ENCODE results near the gene RNU6-8. TPM values are rescaled to one million over a fixed set of nuclear protein-coding genes. Genes with fewer than 3 reads are reported as not detected.

RNU6-8 gene
- total RNA-seq, 1 donor from 2014 or later, result not detected

DNA sequence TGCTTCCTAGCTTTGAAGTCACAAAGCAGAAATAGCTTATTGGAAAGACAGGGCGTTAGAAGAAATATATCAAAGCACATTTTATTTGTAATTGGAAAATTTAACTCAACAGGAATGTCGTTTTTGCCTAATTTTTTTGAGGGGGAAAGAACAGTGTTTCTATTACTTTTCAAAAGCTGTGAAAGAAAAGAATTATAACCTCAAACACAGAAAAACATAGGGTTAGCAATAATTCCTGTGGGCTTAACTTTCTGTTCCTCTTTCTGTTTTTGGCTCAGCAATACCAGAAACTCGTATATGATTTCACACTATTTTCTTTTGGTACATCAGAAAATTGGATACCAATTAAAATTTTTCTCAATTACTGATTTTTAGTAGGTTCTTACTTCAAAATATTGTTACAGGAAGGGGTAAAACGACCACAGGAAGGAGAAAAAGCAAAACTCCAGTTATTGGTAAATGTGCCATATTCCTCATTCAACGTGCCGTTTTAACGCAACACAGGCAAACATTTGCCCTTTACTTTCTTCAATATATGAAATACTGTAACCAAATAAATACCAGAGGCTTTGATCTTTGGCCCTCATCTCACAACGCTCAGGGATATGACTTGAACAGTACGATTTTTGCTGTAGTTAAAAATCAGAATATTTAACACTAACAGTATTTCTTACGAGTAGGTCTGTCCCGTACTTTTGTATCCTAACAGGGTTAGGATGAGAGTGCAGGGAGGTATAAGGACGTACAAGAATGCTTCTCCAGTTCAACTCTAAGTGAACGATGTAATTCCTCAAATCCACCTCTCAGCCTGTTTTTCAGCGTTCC, 2.5 kb downstream of the RNU6-8 start:
- Mint-ChIP-seq H3K36me3 (no peaks in the 10 kb centered on the region), H3K27me3 (ENCODE audit: low read depth) (no peaks in the 10 kb centered on the region), H3K4me1 (peaks cover 18% of the 10 kb centered on the region), H3K27ac (peak overlapping the region; percentile 100), H3K9me3 (no peaks in the 10 kb centered on the region), H3K4me3 (peak overlapping the region; percentile 83)
- no peak for TF ChIP-seq CTCF (IDR thresholded peaks at IDR 0.05; ENCODE audit: unreplicated experiment)
- no peak for DNase-seq (ENCODE audit: low spot score in 2 of 2, unreplicated experiment in 2 of 2)

GRCh38 chr14:32197919-32198318, 5.2 kb downstream of the RNU6-8 start:
- no peak for DNase-seq (ENCODE audit: low spot score in 2 of 2, unreplicated experiment in 2 of 2)
- Mint-ChIP-seq H3K4me3 (no peak overlapping the region), H3K9me3 (no peaks in the 10 kb centered on the region), H3K36me3 (no peaks in the 10 kb centered on the region), H3K27ac (no peak overlapping the region), H3K27me3 (ENCODE audit: low read depth) (no peaks in the 10 kb centered on the region), H3K4me1 (peaks cover 10% of the 10 kb centered on the region)
- TF ChIP-seq CTCF (IDR thresholded peaks at IDR 0.05; ENCODE audit: unreplicated experiment), result no peak

DNA sequence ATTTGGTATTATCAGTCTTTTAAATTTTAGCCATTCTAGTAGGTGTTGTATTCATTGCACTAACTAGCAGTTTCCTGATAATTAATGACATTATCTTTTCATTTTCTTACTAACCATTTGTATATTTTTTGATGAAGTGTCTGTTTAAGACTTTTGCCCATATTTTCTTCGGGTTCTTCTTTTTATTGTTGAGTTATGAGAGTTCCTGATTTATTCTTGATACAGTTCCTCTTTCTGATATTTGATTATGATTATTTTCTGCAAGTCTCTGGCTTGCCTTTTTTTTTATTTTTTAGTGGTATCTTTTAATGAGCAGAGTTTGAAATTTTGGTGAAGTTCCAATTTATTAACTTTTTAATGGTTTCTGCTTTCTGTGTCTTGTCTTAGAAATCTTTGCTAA, 7.4 kb downstream of the RNU6-8 start:
- TF ChIP-seq CTCF (IDR thresholded peaks at IDR 0.05; ENCODE audit: unreplicated experiment), result no peak
- H3K36me3 Mint-ChIP-seq, result no peaks in the 10 kb centered on the region
- H3K27me3 Mint-ChIP-seq (ENCODE audit: low read depth), result no peaks in the 10 kb centered on the region
- no peak for DNase-seq (ENCODE audit: low spot score in 2 of 2, unreplicated experiment in 2 of 2)
- H3K9me3 Mint-ChIP-seq, result peaks cover 5% of the 10 kb centered on the region
- peaks cover 7% of the 10 kb centered on the region for H3K4me1 Mint-ChIP-seq
- H3K4me3 Mint-ChIP-seq, result no peak overlapping the region
- no peak overlapping the region for H3K27ac Mint-ChIP-seq

DNA sequence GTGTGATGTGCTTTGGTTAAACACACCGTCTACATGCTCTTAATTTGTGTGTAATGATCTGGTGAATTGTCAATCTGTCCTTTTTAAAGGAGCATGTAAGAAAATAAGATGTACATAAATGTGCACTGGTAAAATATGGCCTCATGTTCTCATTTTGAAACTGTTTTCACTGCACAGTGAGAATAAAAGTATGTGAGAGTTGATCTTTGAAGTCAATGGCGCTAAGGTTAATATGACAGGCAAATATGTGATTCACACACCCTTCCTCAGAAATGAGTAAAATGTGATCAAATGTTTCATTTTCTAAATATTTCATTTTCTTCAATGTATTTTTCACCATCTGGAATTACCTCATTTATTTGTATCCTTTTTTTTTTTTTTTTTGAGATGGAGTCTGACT, 9.5 kb downstream of the RNU6-8 start:
- H3K27me3 Mint-ChIP-seq (ENCODE audit: low read depth), result no peaks in the 10 kb centered on the region
- DNase-seq (ENCODE audit: low spot score in 2 of 2, unreplicated experiment in 2 of 2), result no peak

DNA sequence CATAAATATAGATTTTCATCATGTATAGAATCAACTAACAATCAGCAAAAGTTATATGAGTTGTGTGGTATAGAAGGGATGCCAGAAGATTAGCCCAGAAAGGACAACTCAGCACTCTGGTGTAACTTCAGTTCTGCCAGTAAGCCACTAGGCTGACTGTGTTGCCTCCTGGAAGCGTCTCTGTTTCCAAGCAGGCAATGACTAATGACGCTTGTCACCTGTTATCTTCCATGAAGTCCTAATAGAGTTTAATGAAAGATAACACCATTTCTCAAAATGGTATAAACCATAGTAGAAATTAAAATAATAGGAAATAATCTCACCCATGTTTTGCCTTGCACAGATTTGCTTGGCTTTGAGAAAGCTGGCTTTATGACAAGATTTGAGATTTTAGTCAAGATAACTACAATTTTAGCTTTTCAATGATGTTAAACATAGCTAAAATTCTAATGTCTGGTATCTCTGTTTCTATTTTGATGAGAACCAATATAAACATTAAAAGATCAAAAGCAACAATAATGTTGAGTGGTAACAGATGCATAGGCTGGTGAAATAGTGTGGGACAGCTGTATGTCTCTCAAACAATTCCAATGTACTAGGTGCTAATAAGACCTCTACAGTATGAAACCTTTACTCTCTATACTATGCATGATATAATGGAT, 10.2 kb downstream of the RNU6-8 start:
- Mint-ChIP-seq H3K36me3 (no peaks in the 10 kb centered on the region), H3K27me3 (ENCODE audit: low read depth) (no peaks in the 10 kb centered on the region), H3K4me3 (no peak overlapping the region), H3K27ac (no peak overlapping the region), H3K4me1 (peaks cover 2% of the 10 kb centered on the region), H3K9me3 (peaks cover 5% of the 10 kb centered on the region)
- no peak for TF ChIP-seq CTCF (IDR thresholded peaks at IDR 0.05; ENCODE audit: unreplicated experiment)
- DNase-seq (ENCODE audit: low spot score in 2 of 2, unreplicated experiment in 2 of 2), result no peak

More for the DNA sequence above, 9.5 kb downstream of the RNU6-8 start:
- no peak overlapping the region for H3K27ac Mint-ChIP-seq
- no peak overlapping the region for H3K4me3 Mint-ChIP-seq
- H3K9me3 Mint-ChIP-seq, result peaks cover 5% of the 10 kb centered on the region
- peaks cover 2% of the 10 kb centered on the region for H3K4me1 Mint-ChIP-seq
- no peak for TF ChIP-seq CTCF (IDR thresholded peaks at IDR 0.05; ENCODE audit: unreplicated experiment)
- no peaks in the 10 kb centered on the region for H3K36me3 Mint-ChIP-seq
